ENCODE results near the gene SPATA32. TPM values are rescaled to one million over a fixed set of nuclear protein-coding genes. Genes with fewer than 3 reads are reported as not detected.

SPATA32 gene
- total RNA-seq, 2 experiments from 2014 or later = 0.20 to 0.23 TPM

GRCh38 chr17:45230787-45231480 is 31.0 kb downstream of the SPATA32 start:
- ChIA-PET CTCF (interaction anchor here (0.7 to 11.8 kb wide), 7 partner anchors 10 to 155 kb away, joined by 3 to 197 read pairs (median 3); partner anchors contain the start of genes ACBD4 and FMNL1), POLR2A (interaction anchor here (1.3 to 15.7 kb wide), 6 partner anchors 10 to 179 kb away, joined by 3 to 528 read pairs (median 55); partner anchors contain the start of genes FMNL1, HEXIM1 and MAP3K14)
- no peaks in the 10 kb centered on the region for H3K27me3 Mint-ChIP-seq
- H3K9me3 Mint-ChIP-seq = no peaks in the 10 kb centered on the region
- no peak overlapping the region for H3K4me3 Mint-ChIP-seq
- H3K27ac Mint-ChIP-seq = peak overlapping the region; percentile 99
- peaks cover 94% of the 10 kb centered on the region for H3K4me1 Mint-ChIP-seq
- H3K36me3 Mint-ChIP-seq (ENCODE audit: low read depth) = peaks cover 77% of the 10 kb centered on the region
- no peak for DNase-seq

- CTCF ChIA-PET = interaction anchor here (0.7 to 11.8 kb wide), 7 partner anchors 10 to 155 kb away, joined by 3 to 197 read pairs (median 4); partner anchors contain the start of genes ACBD4, FMNL1 and MAP3K14
- peaks cover 77% of the 10 kb centered on the region for H3K36me3 Mint-ChIP-seq (ENCODE audit: low read depth)
- H3K4me1 Mint-ChIP-seq = peaks cover 93% of the 10 kb centered on the region
Observed at GRCh38 chr17:45230410-45230786, 31.5 kb downstream of the SPATA32 start.

GRCh38 chr17:45229681-45230409 is 32.0 kb downstream of the SPATA32 start:
- H3K27me3 Mint-ChIP-seq = no peaks in the 10 kb centered on the region
- CTCF ChIA-PET = interaction anchor here (0.7 to 11.8 kb wide), 12 partner anchors 10 to 156 kb away, joined by 3 to 197 read pairs (median 4); partner anchors contain the start of genes ACBD4, FMNL1 and MAP3K14
- peak overlapping the region; percentile 99 for H3K27ac Mint-ChIP-seq
- no peaks in the 10 kb centered on the region for H3K9me3 Mint-ChIP-seq
- POLR2A ChIA-PET = interaction anchor here (0.7 to 15.7 kb wide), 8 partner anchors 9 to 180 kb away, joined by 3 to 528 read pairs (median 77); partner anchors contain the start of genes ACBD4, FMNL1, HEXIM1 and HEXIM2
- peak overlapping the region; percentile 100 for H3K4me3 Mint-ChIP-seq
- H3K4me1 Mint-ChIP-seq = peaks cover 93% of the 10 kb centered on the region
- peaks cover 77% of the 10 kb centered on the region for H3K36me3 Mint-ChIP-seq (ENCODE audit: low read depth)
- DNase-seq = no peak

More at GRCh38 chr17:45230410-45230786, 31.5 kb downstream of the SPATA32 start:
- Mint-ChIP-seq H3K9me3 (no peaks in the 10 kb centered on the region), H3K27me3 (no peaks in the 10 kb centered on the region), H3K4me3 (peak overlapping the region; percentile 100), H3K27ac (peak overlapping the region; percentile 99)
- POLR2A ChIA-PET = interaction anchor here (1.6 to 15.7 kb wide), 4 partner anchors 10 to 179 kb away, joined by 3 to 528 read pairs (median 217); partner anchors contain the start of genes FMNL1 and MAP3K14
- no peak for DNase-seq

- ChIA-PET POLR2A (interaction anchor here (0.7 to 15.7 kb wide), 9 partner anchors 8 to 181 kb away, joined by 3 to 528 read pairs (median 58); partner anchors contain the start of genes ACBD4, FMNL1, HEXIM1 and HEXIM2), CTCF (interaction anchor here (0.9 to 11.8 kb wide), 8 partner anchors 9 to 93 kb away, joined by 3 to 197 read pairs (median 5); partner anchors contain the start of genes ACBD4, FMNL1 and MAP3K14)
- Mint-ChIP-seq H3K4me1 (peaks cover 88% of the 10 kb centered on the region), H3K27ac (peak overlapping the region; percentile 99), H3K4me3 (peak overlapping the region; percentile 100), H3K27me3 (no peaks in the 10 kb centered on the region), H3K36me3 (ENCODE audit: low read depth) (peaks cover 79% of the 10 kb centered on the region), H3K9me3 (no peaks in the 10 kb centered on the region)
- DNase-seq = peak; percentile 85
Observed at GRCh38 chr17:45228763-45229539, 32.9 kb downstream of the SPATA32 start.

- Mint-ChIP-seq H3K4me3 (peak overlapping the region; percentile 100), H3K36me3 (ENCODE audit: low read depth) (peaks cover 79% of the 10 kb centered on the region), H3K27me3 (no peaks in the 10 kb centered on the region), H3K9me3 (no peaks in the 10 kb centered on the region), H3K27ac (peak overlapping the region; percentile 99), H3K4me1 (peaks cover 80% of the 10 kb centered on the region)
- no peak for DNase-seq
- CTCF ChIA-PET = interaction anchor here (1.0 to 11.8 kb wide), 9 partner anchors 7 to 200 kb away, joined by 3 to 197 read pairs (median 7); partner anchors contain the start of genes ACBD4, FMNL1 and MAP3K14
- POLR2A ChIA-PET = interaction anchor here (0.7 to 15.7 kb wide), 9 partner anchors 7 to 167 kb away, joined by 3 to 528 read pairs (median 58); partner anchors contain the start of genes ACBD4, FMNL1, HEXIM1 and HEXIM2
Observed at GRCh38 chr17:45227926-45228762, 33.8 kb downstream of the SPATA32 start.

- peak overlapping the region; percentile 100 for H3K4me3 Mint-ChIP-seq
Observed at GRCh38 chr17:45227101-45227925, 34.6 kb downstream of the SPATA32 start.

GRCh38 chr17:45226576-45226975 is 35.3 kb downstream of the SPATA32 start:
- no peak for DNase-seq
- H3K9me3 Mint-ChIP-seq = no peaks in the 10 kb centered on the region
- peak overlapping the region; percentile 100 for H3K4me3 Mint-ChIP-seq
- CTCF ChIA-PET = interaction anchor here (0.8 to 4.0 kb wide), 13 partner anchors 9 to 91 kb away, joined by 3 to 35 read pairs (median 5); partner anchors contain the start of genes ACBD4 and HEXIM1
- POLR2A ChIA-PET = interaction anchor here (0.6 to 15.7 kb wide), 14 partner anchors 11 to 219 kb away, joined by 3 to 528 read pairs (median 4); partner anchors contain the start of genes HEXIM1, HEXIM2 and MAP3K14
- peaks cover 71% of the 10 kb centered on the region for H3K36me3 Mint-ChIP-seq (ENCODE audit: low read depth)
- H3K27ac Mint-ChIP-seq = peak overlapping the region; percentile 99
- H3K27me3 Mint-ChIP-seq = no peaks in the 10 kb centered on the region
- H3K4me1 Mint-ChIP-seq = peaks cover 64% of the 10 kb centered on the region

More at GRCh38 chr17:45227101-45227925, 34.6 kb downstream of the SPATA32 start:
- Mint-ChIP-seq H3K27ac (peak overlapping the region; percentile 99), H3K36me3 (ENCODE audit: low read depth) (peaks cover 78% of the 10 kb centered on the region), H3K9me3 (no peaks in the 10 kb centered on the region), H3K4me1 (peaks cover 71% of the 10 kb centered on the region), H3K27me3 (no peaks in the 10 kb centered on the region)
- ChIA-PET POLR2A (interaction anchor here (0.7 to 15.7 kb wide), 8 partner anchors 7 to 182 kb away, joined by 3 to 528 read pairs (median 77); partner anchors contain the start of genes FMNL1, HEXIM1, HEXIM2 and MAP3K14), CTCF (interaction anchor here (1.0 to 11.8 kb wide), 10 partner anchors 7 to 201 kb away, joined by 4 to 197 read pairs (median 6); partner anchors contain the start of genes ACBD4, FMNL1 and MAP3K14)
- no peak for DNase-seq

GRCh38 chr17:45225964-45226530 is 35.8 kb downstream of the SPATA32 start:
- Mint-ChIP-seq H3K4me1 (peaks cover 59% of the 10 kb centered on the region), H3K36me3 (ENCODE audit: low read depth) (peaks cover 67% of the 10 kb centered on the region), H3K27me3 (no peaks in the 10 kb centered on the region), H3K27ac (peak overlapping the region; percentile 99), H3K9me3 (no peaks in the 10 kb centered on the region), H3K4me3 (peak overlapping the region; percentile 100)
- ChIA-PET POLR2A (interaction anchor here (0.6 to 15.7 kb wide), 20 partner anchors 7 to 1006 kb away, joined by 3 to 528 read pairs (median 4); partner anchors contain the start of genes HEXIM1, HEXIM2, MAP3K14 and UBTF), CTCF (interaction anchor here (0.8 to 4.0 kb wide), 13 partner anchors 9 to 91 kb away, joined by 3 to 35 read pairs (median 5); partner anchors contain the start of genes ACBD4 and HEXIM1)
- DNase-seq = peak; percentile 98

GRCh38 chr17:45225051-45225700 is 36.7 kb downstream of the SPATA32 start:
- ChIA-PET POLR2A (interaction anchor here (0.8 to 15.7 kb wide), 15 partner anchors 8 to 1005 kb away, joined by 3 to 528 read pairs (median 4); partner anchors contain the start of genes HEXIM1, HEXIM2, MAP3K14 and UBTF), CTCF (interaction anchor here (1.2 to 4.0 kb wide), 11 partner anchors 8 to 90 kb away, joined by 3 to 35 read pairs (median 5); partner anchors contain the start of genes ACBD4 and HEXIM1)
- Mint-ChIP-seq H3K27me3 (no peaks in the 10 kb centered on the region), H3K27ac (peak overlapping the region; percentile 99), H3K36me3 (ENCODE audit: low read depth) (peaks cover 74% of the 10 kb centered on the region), H3K9me3 (no peaks in the 10 kb centered on the region), H3K4me3 (peak overlapping the region; percentile 100), H3K4me1 (peaks cover 54% of the 10 kb centered on the region)
- peak; percentile 61 for DNase-seq

Data from activated CD4-positive, alpha-beta memory T cell treated with anti-CD3 and anti-CD28 coated beads, Interleukin-2, amount 10 ng/mL, durations not matched to agents 7 days and 5 days (primary cell).